Stimulated activated naive B cell treated with anti-CD40 and anti-IgM and Interleukin-4, amounts not matched to agents 10 μg/mL and 1 μg/mL and 100 μg/mL, for 72 hours (primary cell): ENCODE measurements around the gene LAX1.
A peak's percentile ranks its signal among the peaks of the same experiment; 100 is the strongest.
"Not testable (repeated sequence)": the region's sequence is repeated elsewhere in the genome, so short reads cannot be mapped to it uniquely, and the experiment has no call there.

Source experiments
- ATAC-seq, 2 donors: fragments of 150-1000 bp; cut with Tn5 transposase; replicated peaks; 2 replicates each; pipeline ENCODE4 v1.10.0; 2021; ENCODE audit warnings: moderate library complexity in 1 of 2
- DNase-seq: peaks from one replicate; pipeline ENCODE4 v3.0.0; 2021
- H3K27ac Mint-ChIP-seq: one replicate; pipeline ENCODE4 v1.8.0; 2022; ENCODE audit warnings: mild to moderate bottlenecking, mixed read lengths
- H3K27me3 Mint-ChIP-seq, 2 donors: one replicate each; pipeline ENCODE4 v1.8.0; 2022; ENCODE audit warnings: mixed read lengths in 2 of 2
- H3K36me3 Mint-ChIP-seq, 2 donors: one replicate each; pipeline ENCODE4 v1.8.0; 2022; ENCODE audit warnings: mixed read lengths in 2 of 2, mild to moderate bottlenecking in 1 of 2
- H3K4me1 Mint-ChIP-seq, 2 donors: one replicate each; pipeline ENCODE4 v1.8.0; 2022; ENCODE audit warnings: mixed read lengths in 2 of 2, mild to moderate bottlenecking in 1 of 2
- H3K4me3 Mint-ChIP-seq, 2 donors: one replicate each; pipeline ENCODE4 v1.8.0; 2022; ENCODE audit warnings: mild to moderate bottlenecking in 2 of 2, mixed read lengths in 2 of 2, moderate library complexity in 1 of 2
- H3K9me3 Mint-ChIP-seq, 2 donors: one replicate each; pipeline ENCODE4 v1.8.0; 2022; ENCODE audit warnings: mixed read lengths in 2 of 2, mild to moderate bottlenecking in 1 of 2

The LAX1 gene

GRCh38 chr1:203781962-203782361 lies 17.0 kb downstream of the LAX1 start:
- DNase-seq (no peak), ATAC-seq (no peak)
- H3K36me3 Mint-ChIP-seq = peaks cover 0 to 2% of the 10 kb centered on the region in 2 donors
- no peak overlapping the region for H3K4me3 Mint-ChIP-seq
- peaks cover 0 to 2% of the 10 kb centered on the region in 2 donors for H3K9me3 Mint-ChIP-seq
- no peak overlapping the region for H3K27ac Mint-ChIP-seq
- H3K27me3 Mint-ChIP-seq = no peaks in the 10 kb centered on the region
- no peaks in the 10 kb centered on the region for H3K4me1 Mint-ChIP-seq

GRCh38 chr1:203789966-203790365 lies 25.0 kb downstream of the LAX1 start:
- DNase-seq (no peak), ATAC-seq (peak; percentile 60 to 73)
- H3K4me1 Mint-ChIP-seq = peaks cover 1 to 4% of the 10 kb centered on the region in 2 donors
- peaks cover 0 to 2% of the 10 kb centered on the region in 2 donors for H3K36me3 Mint-ChIP-seq
- H3K27me3 Mint-ChIP-seq = no peaks in the 10 kb centered on the region
- peaks cover 0 to 2% of the 10 kb centered on the region in 2 donors for H3K9me3 Mint-ChIP-seq
- H3K27ac Mint-ChIP-seq = no peak overlapping the region
- no peak overlapping the region for H3K4me3 Mint-ChIP-seq

GRCh38 chr1:203791498-203791897 lies 26.5 kb downstream of the LAX1 start:
- no peak overlapping the region for H3K27ac Mint-ChIP-seq
- no peaks in the 10 kb centered on the region for H3K27me3 Mint-ChIP-seq

GRCh38 chr1:203792486-203792885 lies 27.5 kb downstream of the LAX1 start:
- Mint-ChIP-seq H3K36me3 (peaks cover 11 to 13% of the 10 kb centered on the region in 2 donors), H3K27ac (no peak overlapping the region)

More at GRCh38 chr1:203791498-203791897, 26.5 kb downstream of the LAX1 start:
- peaks cover 4 to 7% of the 10 kb centered on the region in 2 donors for H3K4me1 Mint-ChIP-seq
- H3K4me3 Mint-ChIP-seq = no peak overlapping the region
- H3K9me3 Mint-ChIP-seq = no peaks in the 10 kb centered on the region
- ATAC-seq (no peak), DNase-seq (no peak)
- peaks cover 4 to 6% of the 10 kb centered on the region in 2 donors for H3K36me3 Mint-ChIP-seq

DNA sequence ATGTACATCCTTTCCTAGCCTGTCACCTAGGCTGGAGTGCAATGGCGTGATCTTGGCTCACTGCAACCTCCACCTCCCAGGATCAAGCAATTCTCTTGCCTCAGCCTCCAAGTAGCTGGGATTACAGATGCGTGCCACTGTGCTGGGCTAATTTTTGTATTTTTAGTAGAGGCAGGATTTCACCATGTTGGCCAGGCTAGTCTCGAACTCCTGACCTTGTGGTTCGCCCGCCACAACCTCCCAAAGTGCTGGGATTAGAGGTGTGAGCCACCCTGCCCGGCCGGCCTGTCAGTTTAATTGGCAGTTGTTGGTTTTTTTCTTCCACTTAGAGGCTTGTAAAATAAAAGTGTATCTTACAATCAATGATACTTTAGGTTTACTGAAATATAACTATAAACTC lies 28.6 kb downstream of the LAX1 start:
- ATAC-seq = not testable (repeated sequence)

More at GRCh38 chr1:203792486-203792885, 27.5 kb downstream of the LAX1 start:
- Mint-ChIP-seq H3K4me1 (peaks cover 9 to 14% of the 10 kb centered on the region in 2 donors), H3K9me3 (no peaks in the 10 kb centered on the region), H3K27me3 (no peaks in the 10 kb centered on the region), H3K4me3 (no peak overlapping the region)
- DNase-seq (no peak), ATAC-seq (no peak)

GRCh38 chr1:203794764-203795440 lies 29.9 kb downstream of the LAX1 start:
- H3K27ac Mint-ChIP-seq = peak overlapping the region; percentile 99
- no peaks in the 10 kb centered on the region for H3K27me3 Mint-ChIP-seq
- no peak for DNase-seq
- H3K4me1 Mint-ChIP-seq = peaks cover 15 to 30% of the 10 kb centered on the region in 2 donors
- peak overlapping the region; percentile 95 to 97 for H3K4me3 Mint-ChIP-seq
- ATAC-seq = no peak
- H3K36me3 Mint-ChIP-seq = peaks cover 18 to 23% of the 10 kb centered on the region in 2 donors
- H3K9me3 Mint-ChIP-seq = no peaks in the 10 kb centered on the region

More for the DNA sequence above, 28.6 kb downstream of the LAX1 start:
- H3K27ac Mint-ChIP-seq, H3K27me3 Mint-ChIP-seq, H3K9me3 Mint-ChIP-seq, DNase-seq, H3K4me3 Mint-ChIP-seq: not testable (repeated sequence)
- Mint-ChIP-seq H3K4me1 (peaks cover 15 to 21% of the 10 kb centered on the region in 2 donors), H3K36me3 (peaks cover 18 to 23% of the 10 kb centered on the region in 2 donors)

- peak; percentile 99 for ATAC-seq
- peak; percentile 97 for DNase-seq
- H3K27me3 Mint-ChIP-seq = no peaks in the 10 kb centered on the region
- H3K4me3 Mint-ChIP-seq = peak within 1 kb of the TSS; percentile 95 to 97
- H3K9me3 Mint-ChIP-seq = no peaks in the 10 kb centered on the region
- peak within 1 kb of the TSS; percentile 99 for H3K27ac Mint-ChIP-seq
- peaks cover 18 to 23% of the 10 kb centered on the region in 2 donors for H3K36me3 Mint-ChIP-seq
- peaks cover 15 to 34% of the 10 kb centered on the region in 2 donors for H3K4me1 Mint-ChIP-seq
Measured at GRCh38 chr1:203795441-203796235, 30.7 kb downstream of the LAX1 start, which contains the start of the genes ZBED6 and ZC3H11A. ZBED6 (plus strand) TSS chr1:203795623; CDS start chr1:203797523, 1,900 bp downstream. ZC3H11A (plus strand) TSS chr1:203795623; CDS start chr1:203817071, 21,448 bp downstream.

DNA sequence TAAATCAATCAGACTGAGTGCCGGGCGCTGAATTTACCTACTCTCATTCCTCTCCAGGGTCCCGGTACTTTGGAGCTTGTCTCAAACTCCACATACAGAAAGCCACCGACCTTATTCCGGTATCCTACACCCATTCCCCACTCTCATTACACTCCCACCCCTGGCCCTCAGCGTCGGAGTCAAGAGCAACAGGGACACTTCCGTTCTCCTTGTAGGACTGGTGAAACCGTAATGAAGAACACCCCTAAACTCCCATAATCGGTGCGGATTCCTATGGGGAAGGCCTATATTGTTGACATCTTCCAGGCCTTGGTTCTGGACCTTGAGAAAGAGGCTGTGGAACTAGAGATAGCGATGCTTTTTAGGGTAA lies 31.2 kb downstream of the LAX1 start:
- Mint-ChIP-seq H3K4me3 (peak overlapping the region; percentile 95 to 97), H3K36me3 (peaks cover 18 to 23% of the 10 kb centered on the region in 2 donors)

GRCh38 chr1:203797216-203797615 lies 32.2 kb downstream of the LAX1 start:
- Mint-ChIP-seq H3K9me3 (no peaks in the 10 kb centered on the region), H3K27ac (no peak overlapping the region), H3K4me1 (peaks cover 15 to 34% of the 10 kb centered on the region in 2 donors), H3K4me3 (peak overlapping the region; percentile 95 to 97), H3K27me3 (no peaks in the 10 kb centered on the region), H3K36me3 (peaks cover 18 to 23% of the 10 kb centered on the region in 2 donors)
- DNase-seq = no peak
- no peak for ATAC-seq

More for the DNA sequence above, 31.2 kb downstream of the LAX1 start:
- peak; percentile 21 for DNase-seq
- Mint-ChIP-seq H3K9me3 (no peaks in the 10 kb centered on the region), H3K4me1 (peaks cover 15 to 34% of the 10 kb centered on the region in 2 donors), H3K27me3 (no peaks in the 10 kb centered on the region), H3K27ac (peak overlapping the region; percentile 99)
- ATAC-seq = peak; percentile 19 to 33

DNA sequence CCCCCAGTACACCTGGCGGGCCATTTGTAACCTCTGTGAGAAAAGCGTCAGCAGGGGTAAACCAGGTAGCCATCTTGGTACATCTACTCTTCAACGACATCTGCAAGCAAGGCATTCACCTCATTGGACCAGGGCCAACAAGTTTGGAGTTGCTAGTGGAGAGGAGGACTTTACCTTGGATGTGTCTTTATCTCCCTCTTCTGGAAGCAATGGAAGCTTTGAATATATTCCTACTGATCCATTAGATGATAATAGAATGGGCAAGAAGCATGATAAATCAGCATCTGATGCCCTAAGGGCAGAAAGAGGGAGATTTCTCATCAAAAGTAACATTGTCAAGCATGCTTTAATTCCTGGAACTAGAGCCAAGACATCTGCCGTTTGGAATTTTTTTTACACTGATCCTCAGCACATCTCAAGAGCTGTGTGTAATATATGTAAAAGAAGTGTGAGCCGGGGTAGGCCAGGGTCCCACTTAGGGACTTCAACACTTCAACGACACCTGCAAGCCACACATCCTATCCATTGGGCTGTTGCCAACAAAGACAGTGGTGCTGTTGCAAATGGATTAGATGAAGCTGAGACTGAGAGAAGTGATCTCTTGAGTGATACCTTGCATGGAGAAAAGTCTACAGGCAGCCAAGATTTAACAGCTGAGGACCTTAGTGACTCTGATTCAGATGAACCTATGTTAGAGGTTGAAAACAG lies 33.1 kb downstream of the LAX1 start:
- Mint-ChIP-seq H3K27me3 (no peaks in the 10 kb centered on the region), H3K4me3 (peak overlapping the region in 1 of 2 donors; percentile 6), H3K4me1 (peaks cover 15 to 40% of the 10 kb centered on the region in 2 donors), H3K36me3 (peaks cover 22 to 29% of the 10 kb centered on the region in 2 donors), H3K27ac (no peak overlapping the region), H3K9me3 (no peaks in the 10 kb centered on the region)
- ATAC-seq (no peak), DNase-seq (no peak)

GRCh38 chr1:203799157-203799556 lies 34.2 kb downstream of the LAX1 start:
- no peak overlapping the region for H3K27ac Mint-ChIP-seq
- H3K4me1 Mint-ChIP-seq = peaks cover 15 to 51% of the 10 kb centered on the region in 2 donors
- no peak for ATAC-seq
- DNase-seq = no peak
- no peak overlapping the region for H3K4me3 Mint-ChIP-seq
- H3K36me3 Mint-ChIP-seq = peaks cover 27 to 38% of the 10 kb centered on the region in 2 donors
- no peaks in the 10 kb centered on the region for H3K27me3 Mint-ChIP-seq
- no peaks in the 10 kb centered on the region for H3K9me3 Mint-ChIP-seq

GRCh38 chr1:203799971-203800370 lies 35.0 kb downstream of the LAX1 start:
- Mint-ChIP-seq H3K4me3 (no peak overlapping the region), H3K27me3 (no peaks in the 10 kb centered on the region), H3K36me3 (peaks cover 30 to 44% of the 10 kb centered on the region in 2 donors), H3K4me1 (peaks cover 14 to 53% of the 10 kb centered on the region in 2 donors), H3K27ac (no peak overlapping the region), H3K9me3 (no peaks in the 10 kb centered on the region)
- DNase-seq (no peak), ATAC-seq (no peak)

- Mint-ChIP-seq H3K9me3 (no peaks in the 10 kb centered on the region), H3K27ac (no peak overlapping the region), H3K4me3 (no peak overlapping the region), H3K4me1 (peaks cover 11 to 44% of the 10 kb centered on the region in 2 donors), H3K36me3 (peaks cover 30 to 45% of the 10 kb centered on the region in 2 donors), H3K27me3 (no peaks in the 10 kb centered on the region)
- DNase-seq (no peak), ATAC-seq (no peak)
Measured at GRCh38 chr1:203805689-203806088, 40.7 kb downstream of the LAX1 start.

DNA sequence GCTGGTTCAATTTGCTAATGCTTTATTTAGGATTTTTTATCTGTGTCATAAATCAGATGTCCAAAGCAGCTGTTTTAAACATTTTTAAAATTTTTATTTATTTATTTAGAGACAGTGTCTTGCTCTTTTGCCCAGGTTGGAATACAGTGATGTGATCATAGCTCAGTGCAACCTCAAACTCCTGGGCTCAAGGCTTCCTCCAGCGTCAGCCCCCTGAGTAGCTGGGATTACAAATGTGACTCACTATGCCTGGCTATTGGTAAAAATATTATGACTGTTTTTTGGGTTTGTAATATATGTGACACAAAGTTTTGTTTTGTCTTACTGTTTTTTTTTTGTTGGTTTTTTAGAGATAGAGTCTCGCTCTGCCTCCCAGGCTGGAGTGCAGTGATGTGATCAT lies 42.2 kb downstream of the LAX1 start:
- Mint-ChIP-seq H3K27me3 (no peaks in the 10 kb centered on the region), H3K4me3 (no peak overlapping the region), H3K9me3 (no peaks in the 10 kb centered on the region), H3K27ac (no peak overlapping the region), H3K36me3 (peaks cover 36 to 49% of the 10 kb centered on the region in 2 donors), H3K4me1 (peaks cover 14 to 53% of the 10 kb centered on the region in 2 donors)
- DNase-seq = no peak
- ATAC-seq = no peak
